Rectal smooth muscle tissue (tissue), 1 donor: ENCODE measurements around the gene AP1AR.

ENCODE experiments used
- H3K27ac ChIP-seq: one replicate; pipeline ENCODE4 v1.7.0; 2013; ENCODE audit warnings: low read depth, low read length, inconsistent platforms
- H3K27me3 ChIP-seq: one replicate; pipeline ENCODE4 v1.7.0; 2013; ENCODE audit warnings: low read length; ENCODE audit not compliant: control insufficient read depth, insufficient read depth
- H3K36me3 ChIP-seq: one replicate; pipeline ENCODE4 v1.7.0; 2013; ENCODE audit warnings: low read length; ENCODE audit not compliant: control insufficient read depth, insufficient read depth
- H3K4me1 ChIP-seq: one replicate; pipeline ENCODE4 v1.7.0; 2013; ENCODE audit warnings: low read length; ENCODE audit not compliant: control insufficient read depth, insufficient read depth
- H3K4me3 ChIP-seq: one replicate; pipeline ENCODE4 v1.7.0; 2013; ENCODE audit warnings: low read length
- H3K9ac ChIP-seq: one replicate; pipeline ENCODE4 v1.7.0; 2013; ENCODE audit warnings: low read length

The AP1AR gene

GRCh38 chr4:112231779-112232713 is at the start of gene AP1AR:
AP1AR (plus strand) TSS chr4:112231787; CDS start chr4:112232092, 305 bp downstream.
- no peaks in the 10 kb centered on the region for H3K27me3 ChIP-seq
- H3K4me1 ChIP-seq, result peaks cover 5% of the 10 kb centered on the region
- H3K4me3 ChIP-seq, result peak within 1 kb of the TSS; percentile 86
- H3K36me3 ChIP-seq, result no peaks in the 10 kb centered on the region
- peak within 1 kb of the TSS; percentile 96 for H3K27ac ChIP-seq
- peak within 1 kb of the TSS; percentile 96 for H3K9ac ChIP-seq

DNA sequence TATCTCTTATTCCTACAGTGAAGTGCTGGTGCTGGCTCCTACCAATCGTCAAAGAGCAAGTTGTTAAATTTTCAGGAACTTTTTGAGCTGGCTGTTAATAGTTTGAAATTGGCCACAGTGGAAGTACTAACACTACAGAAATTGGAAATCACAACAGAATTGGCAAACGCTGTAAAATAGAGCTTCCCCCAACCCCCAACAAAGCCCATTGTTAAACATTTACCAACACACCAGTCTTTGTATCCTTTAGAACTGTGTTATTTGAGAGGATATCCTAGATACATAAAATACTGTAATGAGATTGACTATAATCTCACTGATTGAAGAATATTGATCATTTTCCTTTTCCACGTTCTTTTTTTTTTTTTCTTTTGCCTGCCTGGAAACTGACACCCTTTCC is 49.0 kb upstream of the AP1AR start:
- Histone ChIP-seq H3K27me3 (no peaks in the 10 kb centered on the region), H3K4me3 (no peak overlapping the region), H3K9ac (no peak overlapping the region), H3K27ac (no peak overlapping the region), H3K36me3 (no peaks in the 10 kb centered on the region), H3K4me1 (no peaks in the 10 kb centered on the region)

- Histone ChIP-seq H3K9ac (no peak overlapping the region), H3K36me3 (no peaks in the 10 kb centered on the region), H3K27me3 (no peaks in the 10 kb centered on the region), H3K27ac (no peak overlapping the region), H3K4me1 (no peaks in the 10 kb centered on the region), H3K4me3 (no peak overlapping the region)
Measured at GRCh38 chr4:112183252-112183651, 48.3 kb upstream of the AP1AR start.

DNA sequence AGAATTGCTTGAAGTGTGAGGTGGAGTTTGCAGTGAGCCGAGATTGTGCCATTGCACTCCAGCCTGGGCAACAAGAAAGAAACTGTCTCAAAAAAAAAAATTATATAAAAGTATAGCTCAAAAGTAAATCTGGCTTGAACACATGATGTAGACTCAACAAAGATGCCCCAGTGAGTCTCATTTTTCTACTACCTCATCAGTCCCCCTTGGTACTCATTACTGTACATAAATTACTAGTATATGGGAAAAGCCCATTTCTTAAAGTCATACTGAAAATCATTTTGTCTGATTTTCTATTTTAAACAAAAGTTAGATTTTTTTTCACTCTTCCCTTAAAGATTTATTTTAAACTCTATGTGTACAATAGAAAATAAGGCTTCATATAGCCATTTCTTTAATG is 47.1 kb upstream of the AP1AR start:
- Histone ChIP-seq H3K9ac (no peak overlapping the region), H3K27ac (no peak overlapping the region), H3K4me1 (no peaks in the 10 kb centered on the region), H3K36me3 (no peaks in the 10 kb centered on the region), H3K4me3 (no peak overlapping the region), H3K27me3 (no peaks in the 10 kb centered on the region)

DNA sequence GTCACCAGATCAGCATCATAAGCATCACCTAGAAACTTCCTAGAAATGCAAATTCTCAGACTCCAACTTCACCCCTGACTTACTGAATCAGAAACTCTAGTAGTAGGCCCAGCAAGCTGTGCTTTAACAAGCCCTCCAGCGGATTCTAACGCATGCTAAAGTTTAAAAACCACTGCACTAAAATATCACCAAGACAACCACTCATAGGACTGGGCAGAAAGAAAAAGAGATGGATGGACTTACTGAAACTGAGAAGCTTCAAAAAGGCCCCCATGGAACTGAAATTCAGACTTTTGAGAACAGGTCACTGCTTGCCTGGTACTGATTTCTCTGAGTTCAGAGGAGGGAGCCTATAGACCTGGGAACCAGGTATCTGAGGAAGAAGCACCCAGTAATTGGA is 46.3 kb upstream of the AP1AR start:
- Histone ChIP-seq H3K27ac (no peak overlapping the region), H3K27me3 (no peaks in the 10 kb centered on the region), H3K9ac (no peak overlapping the region), H3K36me3 (no peaks in the 10 kb centered on the region), H3K4me3 (no peak overlapping the region), H3K4me1 (no peaks in the 10 kb centered on the region)

DNA sequence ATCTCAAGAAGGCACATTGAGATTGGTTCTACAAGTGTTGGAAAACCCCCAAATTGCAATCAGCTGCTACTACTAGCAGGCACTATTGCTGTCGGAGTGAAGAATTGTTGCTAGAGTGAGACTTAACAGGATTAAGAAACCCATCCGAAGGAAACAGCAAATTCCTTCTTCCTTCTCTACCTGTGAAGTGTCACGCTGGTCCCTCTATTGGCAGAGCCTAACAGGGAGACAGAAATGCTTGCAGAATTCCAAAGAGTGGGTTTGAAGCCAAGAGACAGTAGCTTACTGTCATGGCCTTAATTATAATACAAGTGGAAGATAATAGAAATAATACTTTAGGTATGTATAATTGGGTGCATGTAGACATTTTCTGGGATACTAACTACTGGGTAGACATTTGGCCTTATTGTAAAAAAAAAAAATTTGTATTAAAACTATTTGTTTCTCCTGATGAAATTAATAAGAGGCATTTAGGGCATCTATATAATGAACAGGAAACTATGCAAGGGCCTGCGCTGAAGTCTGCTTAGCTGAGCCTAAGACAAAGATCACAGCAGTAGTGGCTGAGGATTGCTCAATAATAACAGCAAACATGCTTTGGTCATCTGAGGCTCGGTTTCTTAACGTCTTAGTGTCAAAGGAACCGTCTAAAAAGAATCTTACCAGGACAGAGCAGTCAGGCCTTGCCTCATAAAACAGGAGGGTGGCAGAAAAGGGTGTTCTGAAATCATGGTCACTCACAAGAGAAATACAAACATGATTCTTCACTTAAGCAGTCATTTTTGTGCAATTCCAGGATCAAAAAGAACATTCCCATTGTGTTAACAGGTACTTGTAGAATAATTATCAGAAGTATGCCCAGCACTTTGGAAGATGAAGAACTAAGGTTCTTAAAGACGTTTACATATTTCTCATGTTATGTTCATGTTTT is 45.6 kb upstream of the AP1AR start:
- Histone ChIP-seq H3K9ac (no peak overlapping the region), H3K4me3 (no peak overlapping the region), H3K27me3 (no peaks in the 10 kb centered on the region), H3K27ac (no peak overlapping the region), H3K36me3 (no peaks in the 10 kb centered on the region), H3K4me1 (no peaks in the 10 kb centered on the region)

DNA sequence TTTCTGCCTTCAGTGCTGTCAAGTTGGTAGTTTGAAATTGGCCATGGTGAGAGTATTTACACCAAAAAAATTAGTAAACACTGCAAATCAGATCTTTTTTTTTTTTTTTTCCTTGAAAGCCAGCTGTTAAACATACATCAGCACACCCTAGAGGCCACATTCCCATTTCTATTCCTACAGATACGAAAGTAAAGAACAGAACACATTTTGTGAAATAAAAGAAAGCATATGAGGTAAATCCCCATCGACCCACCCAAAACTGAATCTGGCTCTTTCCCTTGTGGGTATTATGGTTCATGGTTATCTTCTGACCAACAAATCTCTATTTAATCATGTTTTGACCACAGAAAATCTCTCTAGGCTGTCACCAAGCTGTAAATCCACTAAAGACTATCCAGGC is 41.8 kb upstream of the AP1AR start:
- no peak overlapping the region for H3K4me3 ChIP-seq
- H3K4me1 ChIP-seq, result no peaks in the 10 kb centered on the region
- no peaks in the 10 kb centered on the region for H3K27me3 ChIP-seq
- H3K9ac ChIP-seq, result no peak overlapping the region
- no peak overlapping the region for H3K27ac ChIP-seq
- no peaks in the 10 kb centered on the region for H3K36me3 ChIP-seq

GRCh38 chr4:112190684-112191083 is 40.9 kb upstream of the AP1AR start:
- Histone ChIP-seq H3K27me3 (no peaks in the 10 kb centered on the region), H3K9ac (no peak overlapping the region), H3K4me3 (no peak overlapping the region), H3K4me1 (no peaks in the 10 kb centered on the region), H3K36me3 (no peaks in the 10 kb centered on the region), H3K27ac (no peak overlapping the region)

DNA sequence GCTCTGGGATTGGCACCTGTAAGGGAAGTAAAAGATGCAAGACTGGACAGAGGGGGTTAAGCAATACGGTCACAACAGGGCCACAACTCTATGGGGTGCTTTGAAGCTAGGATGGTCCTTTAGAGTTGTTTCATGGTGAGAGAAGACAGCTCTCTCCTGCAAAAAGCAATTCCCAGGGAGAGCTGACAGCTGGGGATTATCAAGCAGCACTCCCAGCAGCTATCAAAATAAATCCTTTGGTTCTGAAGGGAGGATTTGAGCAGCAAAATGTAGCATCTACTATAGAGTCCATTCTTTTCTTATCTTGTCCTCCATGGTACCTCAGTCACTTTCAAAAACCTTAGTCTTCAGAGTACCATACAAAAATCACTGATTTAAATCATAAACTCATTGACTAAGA is 35.1 kb upstream of the AP1AR start:
- no peaks in the 10 kb centered on the region for H3K36me3 ChIP-seq
- no peak overlapping the region for H3K9ac ChIP-seq
- no peak overlapping the region for H3K27ac ChIP-seq
- H3K27me3 ChIP-seq, result no peaks in the 10 kb centered on the region
- no peak overlapping the region for H3K4me3 ChIP-seq
- no peaks in the 10 kb centered on the region for H3K4me1 ChIP-seq

GRCh38 chr4:112199041-112199440 is 32.5 kb upstream of the AP1AR start:
- Histone ChIP-seq H3K36me3 (no peaks in the 10 kb centered on the region), H3K27ac (no peak overlapping the region), H3K27me3 (no peaks in the 10 kb centered on the region), H3K4me3 (no peak overlapping the region), H3K4me1 (no peaks in the 10 kb centered on the region), H3K9ac (no peak overlapping the region)

- Histone ChIP-seq H3K36me3 (no peaks in the 10 kb centered on the region), H3K4me1 (no peaks in the 10 kb centered on the region), H3K27ac (no peak overlapping the region)
Measured at GRCh38 chr4:112201915-112202505, 29.6 kb upstream of the AP1AR start.

GRCh38 chr4:112203593-112203992 is 28.0 kb upstream of the AP1AR start:
- no peaks in the 10 kb centered on the region for H3K36me3 ChIP-seq
- H3K4me1 ChIP-seq, result no peaks in the 10 kb centered on the region
- no peak overlapping the region for H3K27ac ChIP-seq
- H3K27me3 ChIP-seq, result no peaks in the 10 kb centered on the region
- H3K9ac ChIP-seq, result no peak overlapping the region
- no peak overlapping the region for H3K4me3 ChIP-seq

More at GRCh38 chr4:112201915-112202505, 29.6 kb upstream of the AP1AR start:
- no peaks in the 10 kb centered on the region for H3K27me3 ChIP-seq
- no peak overlapping the region for H3K9ac ChIP-seq
- H3K4me3 ChIP-seq, result no peak overlapping the region
